WTC11 (cell line): Measurements from ENCODE around the gene EDA. TPM values are rescaled to one million over a fixed set of nuclear protein-coding genes. Genes with fewer than 3 reads are reported as not detected.

Source experiments
- ATAC-seq: fragments of 200-7000 bp; cut with Tn5 transposase; 2 replicates; pipeline ENCODE4 v1.10.0; 2021; ENCODE audit warnings: mild to moderate bottlenecking, moderate library complexity
- CTCF ChIA-PET: fragments of 300-600 bp; sonication (Branson Sonifier 250); formaldehyde crosslinking; loops from one replicate; lab custom pipeline; 2021; ENCODE audit warnings: antibody characterized with exemption; lab: Charles Lee
- POLR2A ChIA-PET: fragments of 350-600 bp; sonication (Branson Sonifier 250); formaldehyde crosslinking; loops from one replicate; lab custom pipeline; 2021; ENCODE audit warnings: antibody characterized with exemption; lab: Charles Lee
- DNase-seq: peaks from one replicate; pipeline ENCODE4 v3.0.0; 2021; ENCODE audit warnings: low spot score
- H3K27ac Mint-ChIP-seq: 2 replicates; pipeline ENCODE4 v1.8.0; 2021; ENCODE audit warnings: mixed read lengths
- H3K27me3 Mint-ChIP-seq: 2 replicates; pipeline ENCODE4 v1.8.0; 2021; ENCODE audit warnings: low read depth, mild to moderate bottlenecking, moderate library complexity, mixed read lengths
- H3K36me3 Mint-ChIP-seq: 2 replicates; pipeline ENCODE4 v1.8.0; 2021; ENCODE audit warnings: mixed read lengths
- H3K4me1 Mint-ChIP-seq: 2 replicates; pipeline ENCODE4 v1.8.0; 2022; ENCODE audit warnings: mixed read lengths
- H3K4me3 Mint-ChIP-seq: 2 replicates; pipeline ENCODE4 v1.8.0; 2021; ENCODE audit warnings: mild to moderate bottlenecking, moderate library complexity, mixed read lengths
- H3K9me3 Mint-ChIP-seq: 2 replicates; pipeline ENCODE4 v1.8.0; 2021; ENCODE audit warnings: mixed read lengths
- CBFB ChIP-seq: sonication (generic); formaldehyde crosslinking; IDR thresholded peaks from 2 replicates; pipeline ENCODE4 v1.8.1; 2022; ENCODE audit warnings: mild to moderate bottlenecking, low read depth, missing genetic modification reagents
- CREM ChIP-seq: sonication (generic); formaldehyde crosslinking; IDR thresholded peaks from 2 replicates; pipeline ENCODE4 v1.8.1; 2022; ENCODE audit warnings: mild to moderate bottlenecking, missing genetic modification reagents, moderate library complexity
- FOXJ3 ChIP-seq: sonication (generic); formaldehyde crosslinking; IDR thresholded peaks from 2 replicates; pipeline ENCODE4 v1.9.0; 2021; ENCODE audit warnings: missing genetic modification reagents, mild to moderate bottlenecking, borderline replicate concordance
- IRF2 ChIP-seq: sonication (generic); formaldehyde crosslinking; IDR thresholded peaks from 2 replicates; pipeline ENCODE4 v1.8.0; 2022; ENCODE audit warnings: low read depth, missing genetic modification reagents, borderline replicate concordance
- JAZF1 ChIP-seq: fragments of 250-450 bp; sonication (Bioruptor Pico); IDR thresholded peaks from 2 replicates; pipeline ENCODE4 v1.9.0; 2021; ENCODE audit warnings: moderate library complexity, mild to moderate bottlenecking, inconsistent platforms
- MAX ChIP-seq: sonication (generic); formaldehyde crosslinking; IDR thresholded peaks from 2 replicates; pipeline ENCODE4 v1.8.0; 2022; ENCODE audit warnings: mild to moderate bottlenecking, missing genetic modification reagents
- PRDM15 ChIP-seq: sonication (generic); formaldehyde crosslinking; IDR thresholded peaks from 2 replicates; pipeline ENCODE4 v1.8.0; 2022; ENCODE audit warnings: missing genetic modification reagents
- TEAD4 ChIP-seq: sonication (generic); formaldehyde crosslinking; IDR thresholded peaks from 2 replicates; pipeline ENCODE4 v1.8.0; 2022; ENCODE audit warnings: mild to moderate bottlenecking, missing genetic modification reagents
- ZNF121 ChIP-seq: sonication (generic); formaldehyde crosslinking; IDR thresholded peaks from 2 replicates; pipeline ENCODE4 v1.8.0; 2023; ENCODE audit warnings: missing genetic modification reagents
- ZNF263 ChIP-seq: sonication (generic); formaldehyde crosslinking; IDR thresholded peaks from 2 replicates; pipeline ENCODE4 v1.8.1; 2022; ENCODE audit warnings: low read depth, mild to moderate bottlenecking, moderate library complexity, missing genetic modification reagents
- total RNA-seq: library from RNA; stranded (reverse); gene quantifications from 3 replicates; pipeline ENCODE4 v1.2.3, GENCODE V29; 2021
- TF ChIP-seq, protein P1 (sequence below): sonication (generic); formaldehyde crosslinking; IDR thresholded peaks from 2 replicates; pipeline ENCODE4 v1.8.0; 2023; ENCODE audit warnings: missing genetic modification reagents, mild to moderate bottlenecking, borderline replicate concordance
- TF ChIP-seq, protein P2 (sequence below): fragments of 200-600 bp; IDR thresholded peaks from 2 replicates; pipeline ENCODE4 v1.8.0; 2022; ENCODE audit warnings: antibody characterized with exemption
- TF ChIP-seq, protein P3 (sequence below): sonication (generic); formaldehyde crosslinking; IDR thresholded peaks from 2 replicates; pipeline ENCODE4 v1.8.1; 2023; ENCODE audit warnings: mild to moderate bottlenecking, missing genetic modification reagents, borderline replicate concordance
- TF ChIP-seq, protein P4 (sequence below): fragments of 250-450 bp; sonication (Bioruptor Pico); IDR thresholded peaks from 2 replicates; pipeline ENCODE4 v1.9.0; 2021; ENCODE audit warnings: moderate library complexity, mild to moderate bottlenecking, inconsistent platforms, borderline replicate concordance
- TF ChIP-seq, protein P5 (sequence below): sonication (generic); formaldehyde crosslinking; IDR thresholded peaks from 2 replicates; pipeline ENCODE4 v1.8.1; 2023; ENCODE audit warnings: mild to moderate bottlenecking, missing genetic modification reagents

Gene EDA
- total RNA-seq, 1 experiment from 2014 or later = 15.1 TPM

GRCh38 chrX:70062961-70063550 lies 447.1 kb downstream of the EDA start (continued):
- TF ChIP-seq, protein P1, sequence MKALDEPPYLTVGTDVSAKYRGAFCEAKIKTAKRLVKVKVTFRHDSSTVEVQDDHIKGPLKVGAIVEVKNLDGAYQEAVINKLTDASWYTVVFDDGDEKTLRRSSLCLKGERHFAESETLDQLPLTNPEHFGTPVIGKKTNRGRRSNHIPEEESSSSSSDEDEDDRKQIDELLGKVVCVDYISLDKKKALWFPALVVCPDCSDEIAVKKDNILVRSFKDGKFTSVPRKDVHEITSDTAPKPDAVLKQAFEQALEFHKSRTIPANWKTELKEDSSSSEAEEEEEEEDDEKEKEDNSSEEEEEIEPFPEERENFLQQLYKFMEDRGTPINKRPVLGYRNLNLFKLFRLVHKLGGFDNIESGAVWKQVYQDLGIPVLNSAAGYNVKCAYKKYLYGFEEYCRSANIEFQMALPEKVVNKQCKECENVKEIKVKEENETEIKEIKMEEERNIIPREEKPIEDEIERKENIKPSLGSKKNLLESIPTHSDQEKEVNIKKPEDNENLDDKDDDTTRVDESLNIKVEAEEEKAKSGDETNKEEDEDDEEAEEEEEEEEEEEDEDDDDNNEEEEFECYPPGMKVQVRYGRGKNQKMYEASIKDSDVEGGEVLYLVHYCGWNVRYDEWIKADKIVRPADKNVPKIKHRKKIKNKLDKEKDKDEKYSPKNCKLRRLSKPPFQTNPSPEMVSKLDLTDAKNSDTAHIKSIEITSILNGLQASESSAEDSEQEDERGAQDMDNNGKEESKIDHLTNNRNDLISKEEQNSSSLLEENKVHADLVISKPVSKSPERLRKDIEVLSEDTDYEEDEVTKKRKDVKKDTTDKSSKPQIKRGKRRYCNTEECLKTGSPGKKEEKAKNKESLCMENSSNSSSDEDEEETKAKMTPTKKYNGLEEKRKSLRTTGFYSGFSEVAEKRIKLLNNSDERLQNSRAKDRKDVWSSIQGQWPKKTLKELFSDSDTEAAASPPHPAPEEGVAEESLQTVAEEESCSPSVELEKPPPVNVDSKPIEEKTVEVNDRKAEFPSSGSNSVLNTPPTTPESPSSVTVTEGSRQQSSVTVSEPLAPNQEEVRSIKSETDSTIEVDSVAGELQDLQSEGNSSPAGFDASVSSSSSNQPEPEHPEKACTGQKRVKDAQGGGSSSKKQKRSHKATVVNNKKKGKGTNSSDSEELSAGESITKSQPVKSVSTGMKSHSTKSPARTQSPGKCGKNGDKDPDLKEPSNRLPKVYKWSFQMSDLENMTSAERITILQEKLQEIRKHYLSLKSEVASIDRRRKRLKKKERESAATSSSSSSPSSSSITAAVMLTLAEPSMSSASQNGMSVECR (CRISPR knock-in tag) = no peak
- TF ChIP-seq, protein P2, sequence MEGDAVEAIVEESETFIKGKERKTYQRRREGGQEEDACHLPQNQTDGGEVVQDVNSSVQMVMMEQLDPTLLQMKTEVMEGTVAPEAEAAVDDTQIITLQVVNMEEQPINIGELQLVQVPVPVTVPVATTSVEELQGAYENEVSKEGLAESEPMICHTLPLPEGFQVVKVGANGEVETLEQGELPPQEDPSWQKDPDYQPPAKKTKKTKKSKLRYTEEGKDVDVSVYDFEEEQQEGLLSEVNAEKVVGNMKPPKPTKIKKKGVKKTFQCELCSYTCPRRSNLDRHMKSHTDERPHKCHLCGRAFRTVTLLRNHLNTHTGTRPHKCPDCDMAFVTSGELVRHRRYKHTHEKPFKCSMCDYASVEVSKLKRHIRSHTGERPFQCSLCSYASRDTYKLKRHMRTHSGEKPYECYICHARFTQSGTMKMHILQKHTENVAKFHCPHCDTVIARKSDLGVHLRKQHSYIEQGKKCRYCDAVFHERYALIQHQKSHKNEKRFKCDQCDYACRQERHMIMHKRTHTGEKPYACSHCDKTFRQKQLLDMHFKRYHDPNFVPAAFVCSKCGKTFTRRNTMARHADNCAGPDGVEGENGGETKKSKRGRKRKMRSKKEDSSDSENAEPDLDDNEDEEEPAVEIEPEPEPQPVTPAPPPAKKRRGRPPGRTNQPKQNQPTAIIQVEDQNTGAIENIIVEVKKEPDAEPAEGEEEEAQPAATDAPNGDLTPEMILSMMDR = no peak
- TF ChIP-seq ZNF121 = no peak
- TF ChIP-seq FOXJ3 (CRISPR knock-in tag) = no peak
- TF ChIP-seq MAX (CRISPR knock-in tag) = no peak

DNA sequence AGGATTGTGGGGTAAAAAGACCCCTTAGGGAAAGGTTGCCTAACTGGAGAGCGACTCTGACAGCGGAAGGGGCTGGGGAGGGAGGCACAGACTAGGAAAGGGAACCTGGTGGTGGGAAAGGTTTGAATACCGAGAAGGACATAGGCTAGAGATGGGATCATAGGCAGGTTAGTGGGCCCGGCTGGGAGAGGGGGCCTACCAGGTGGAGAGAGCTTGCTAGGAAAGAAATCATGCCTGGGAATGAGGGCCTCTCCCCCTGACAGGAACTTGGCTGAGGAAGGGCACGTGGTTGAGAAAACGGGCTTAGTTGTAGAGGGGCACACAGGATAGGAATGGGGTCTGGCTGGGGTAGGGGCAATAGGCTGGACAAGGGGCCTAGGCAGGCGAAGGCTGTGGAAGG lies 450.7 kb downstream of the EDA start:
- Mint-ChIP-seq H3K4me1 (peaks cover 4% of the 10 kb centered on the region; the same call in 1 of the 2 replicates), H3K27ac (no peak overlapping the region), H3K27me3 (peaks cover 5% of the 10 kb centered on the region; the same call in 1 of the 2 replicates), H3K9me3 (no peaks in the 10 kb centered on the region), H3K36me3 (no peaks in the 10 kb centered on the region), H3K4me3 (no peak overlapping the region)
- POLR2A ChIA-PET = no interaction called here
- no peak for DNase-seq
- CTCF ChIA-PET = no interaction called here
- no peak for ATAC-seq
- no peak for TF ChIP-seq CREM (CRISPR knock-in tag)
- TF ChIP-seq IRF2 (CRISPR knock-in tag) = no peak
- TF ChIP-seq PRDM15 (CRISPR knock-in tag) = no peak
- no peak for TF ChIP-seq ZNF263 (CRISPR knock-in tag)
- no peak for TF ChIP-seq CBFB
- TF ChIP-seq TEAD4 = no peak
- TF ChIP-seq, protein P3, sequence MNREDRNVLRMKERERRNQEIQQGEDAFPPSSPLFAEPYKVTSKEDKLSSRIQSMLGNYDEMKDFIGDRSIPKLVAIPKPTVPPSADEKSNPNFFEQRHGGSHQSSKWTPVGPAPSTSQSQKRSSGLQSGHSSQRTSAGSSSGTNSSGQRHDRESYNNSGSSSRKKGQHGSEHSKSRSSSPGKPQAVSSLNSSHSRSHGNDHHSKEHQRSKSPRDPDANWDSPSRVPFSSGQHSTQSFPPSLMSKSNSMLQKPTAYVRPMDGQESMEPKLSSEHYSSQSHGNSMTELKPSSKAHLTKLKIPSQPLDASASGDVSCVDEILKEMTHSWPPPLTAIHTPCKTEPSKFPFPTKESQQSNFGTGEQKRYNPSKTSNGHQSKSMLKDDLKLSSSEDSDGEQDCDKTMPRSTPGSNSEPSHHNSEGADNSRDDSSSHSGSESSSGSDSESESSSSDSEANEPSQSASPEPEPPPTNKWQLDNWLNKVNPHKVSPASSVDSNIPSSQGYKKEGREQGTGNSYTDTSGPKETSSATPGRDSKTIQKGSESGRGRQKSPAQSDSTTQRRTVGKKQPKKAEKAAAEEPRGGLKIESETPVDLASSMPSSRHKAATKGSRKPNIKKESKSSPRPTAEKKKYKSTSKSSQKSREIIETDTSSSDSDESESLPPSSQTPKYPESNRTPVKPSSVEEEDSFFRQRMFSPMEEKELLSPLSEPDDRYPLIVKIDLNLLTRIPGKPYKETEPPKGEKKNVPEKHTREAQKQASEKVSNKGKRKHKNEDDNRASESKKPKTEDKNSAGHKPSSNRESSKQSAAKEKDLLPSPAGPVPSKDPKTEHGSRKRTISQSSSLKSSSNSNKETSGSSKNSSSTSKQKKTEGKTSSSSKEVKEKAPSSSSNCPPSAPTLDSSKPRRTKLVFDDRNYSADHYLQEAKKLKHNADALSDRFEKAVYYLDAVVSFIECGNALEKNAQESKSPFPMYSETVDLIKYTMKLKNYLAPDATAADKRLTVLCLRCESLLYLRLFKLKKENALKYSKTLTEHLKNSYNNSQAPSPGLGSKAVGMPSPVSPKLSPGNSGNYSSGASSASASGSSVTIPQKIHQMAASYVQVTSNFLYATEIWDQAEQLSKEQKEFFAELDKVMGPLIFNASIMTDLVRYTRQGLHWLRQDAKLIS (CRISPR knock-in tag) = no peak
- no peak for TF ChIP-seq JAZF1 (CRISPR knock-in tag)
- TF ChIP-seq, protein P4, sequence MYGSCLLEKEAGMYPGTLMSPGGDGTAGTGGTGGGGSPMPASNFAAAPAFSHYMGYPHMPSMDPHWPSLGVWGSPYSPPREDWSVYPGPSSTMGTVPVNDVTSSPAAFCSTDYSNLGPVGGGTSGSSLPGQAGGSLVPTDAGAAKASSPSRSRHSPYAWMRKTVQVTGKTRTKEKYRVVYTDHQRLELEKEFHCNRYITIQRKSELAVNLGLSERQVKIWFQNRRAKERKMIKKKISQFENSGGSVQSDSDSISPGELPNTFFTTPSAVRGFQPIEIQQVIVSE (CRISPR knock-in tag) = no peak
- TF ChIP-seq, protein P5, sequence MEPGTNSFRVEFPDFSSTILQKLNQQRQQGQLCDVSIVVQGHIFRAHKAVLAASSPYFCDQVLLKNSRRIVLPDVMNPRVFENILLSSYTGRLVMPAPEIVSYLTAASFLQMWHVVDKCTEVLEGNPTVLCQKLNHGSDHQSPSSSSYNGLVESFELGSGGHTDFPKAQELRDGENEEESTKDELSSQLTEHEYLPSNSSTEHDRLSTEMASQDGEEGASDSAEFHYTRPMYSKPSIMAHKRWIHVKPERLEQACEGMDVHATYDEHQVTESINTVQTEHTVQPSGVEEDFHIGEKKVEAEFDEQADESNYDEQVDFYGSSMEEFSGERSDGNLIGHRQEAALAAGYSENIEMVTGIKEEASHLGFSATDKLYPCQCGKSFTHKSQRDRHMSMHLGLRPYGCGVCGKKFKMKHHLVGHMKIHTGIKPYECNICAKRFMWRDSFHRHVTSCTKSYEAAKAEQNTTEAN (CRISPR knock-in tag) = no peak
